Neural cell (in vitro differentiated cells): ENCODE results near the gene PCNX2. TPM values are rescaled to one million over a fixed set of nuclear protein-coding genes. Genes with fewer than 3 reads are reported as not detected.

Experiments used
- H2AFZ ChIP-seq: fragments of 200-600, 300-800 bp; sonication (generic), shearing (Covaris generic); 2 replicates; pipeline ENCODE4 v1.6.0; 2014; ENCODE audit warnings: low read depth, mild to moderate bottlenecking, antibody characterized with exemption, low read length, moderate library complexity
- H3F3A ChIP-seq: fragments of 200-600 bp; shearing (Covaris generic); 2 replicates; pipeline ENCODE4 v1.6.1; 2016; ENCODE audit warnings: mild to moderate bottlenecking, moderate library complexity, mixed read lengths, antibody characterized with exemption, low read length; ENCODE audit not compliant: insufficient read depth, poor library complexity, severe bottlenecking
- H3K27ac ChIP-seq: fragments of 200-600, 300-800 bp; sonication (generic), shearing (Covaris generic); 2 replicates; pipeline ENCODE4 v1.5.1; 2014; ENCODE audit warnings: mild to moderate bottlenecking, low read length, moderate library complexity
- H3K27me3 ChIP-seq: fragments of 300-800, 200-600 bp; sonication (generic), shearing (Covaris generic); 2 replicates; pipeline ENCODE4 v1.6.0; 2014; ENCODE audit warnings: mild to moderate bottlenecking, low read depth, low read length, moderate library complexity; ENCODE audit not compliant: insufficient read depth
- H3K36me3 ChIP-seq: fragments of 300-800, 200-600 bp; sonication (generic), shearing (Covaris generic); 2 replicates; pipeline ENCODE4 v1.5.1; 2014; ENCODE audit warnings: mild to moderate bottlenecking, antibody characterized with exemption, low read length, moderate library complexity; ENCODE audit not compliant: insufficient read depth
- H3K4me2 ChIP-seq: fragments of 300-800, 200-600 bp; sonication (generic), shearing (Covaris generic); 2 replicates; pipeline ENCODE4 v1.6.0; 2014; ENCODE audit warnings: mild to moderate bottlenecking, low read length
- H3K4me3 ChIP-seq: fragments of 300-800, 200-600 bp; sonication (generic), shearing (Covaris generic); 2 replicates; pipeline ENCODE4 v1.5.1; 2014; ENCODE audit warnings: mild to moderate bottlenecking, low read length, moderate library complexity
- H3K79me2 ChIP-seq: fragments of 200-600 bp; shearing (Covaris generic); replicated peaks from 2 replicates; pipeline ENCODE4 v1.6.0; 2014; ENCODE audit warnings: mild to moderate bottlenecking, low read length, moderate library complexity; ENCODE audit not compliant: insufficient read depth
- H3K9ac ChIP-seq: fragments of 300-800, 200-600 bp; sonication (generic), shearing (Covaris generic); 2 replicates; pipeline ENCODE4 v1.6.1; 2016; ENCODE audit warnings: mild to moderate bottlenecking, low read length, mixed read lengths
- H3K9me2 ChIP-seq: fragments of 200-600 bp; shearing (Covaris generic); 2 replicates; pipeline ENCODE4 v1.6.1; 2016; ENCODE audit warnings: mild to moderate bottlenecking, low read length, mixed read lengths; ENCODE audit not compliant: insufficient read depth
- H3K9me3 ChIP-seq: fragments of 200-600, 300-800 bp; sonication (generic), shearing (Covaris generic); 2 replicates; pipeline ENCODE4 v1.6.1; 2016; ENCODE audit warnings: mild to moderate bottlenecking, mixed run types, low read length, moderate library complexity, mixed read lengths
- H4K20me1 ChIP-seq: fragments of 200-600 bp; shearing (Covaris generic); 2 replicates; pipeline ENCODE4 v1.6.1; 2016; ENCODE audit warnings: mild to moderate bottlenecking, mixed run types; ENCODE audit not compliant: insufficient read depth
- CTCF ChIP-seq: fragments of 450-650 bp; IDR thresholded peaks from 2 replicates; pipeline ENCODE4 v1.5.1; 2014; ENCODE audit warnings: antibody characterized with exemption, mild to moderate bottlenecking, moderate library complexity; ENCODE audit not compliant: poor library complexity, severe bottlenecking
- EP300 ChIP-seq: fragments of 450-650 bp; conservative IDR thresholded peaks from 2 replicates; pipeline ENCODE4 v1.6.1; 2014; ENCODE audit warnings: antibody characterized with exemption, mild to moderate bottlenecking, moderate library complexity; ENCODE audit not compliant: poor library complexity, severe bottlenecking
- EZH2 ChIP-seq: fragments of 200-600, 300-800 bp; shearing (Covaris generic), sonication (generic); IDR thresholded peaks from 2 replicates; pipeline ENCODE4 v1.6.1; 2014; ENCODE audit warnings: antibody characterized with exemption, low read length, borderline replicate concordance, mild to moderate bottlenecking; ENCODE audit not compliant: insufficient read depth, poor library complexity, severe bottlenecking
- POLR2AphosphoS5 ChIP-seq: IDR thresholded peaks from 2 replicates; pipeline ENCODE4 v1.6.1; 2012
- RAD21 ChIP-seq: fragments of 450-650 bp; conservative IDR thresholded peaks from 2 replicates; pipeline ENCODE4 v1.6.1; 2014; ENCODE audit warnings: antibody characterized with exemption, mild to moderate bottlenecking, moderate library complexity
- REST ChIP-seq: IDR thresholded peaks from 2 replicates; pipeline ENCODE4 v1.6.1; 2012; ENCODE audit warnings: borderline replicate concordance
- TAF1 ChIP-seq: IDR thresholded peaks from 2 replicates; pipeline ENCODE4 v1.6.1; 2012; ENCODE audit warnings: low read depth
- polyA plus RNA-seq: library from polyadenylated mRNA; depleted of rRNA; stranded (reverse); fragments of >200 nt; gene quantifications from 2 replicates; pipeline ENCODE4 v1.2.3, GENCODE V29; 2014

Gene PCNX2
- polyA plus RNA-seq, 1 donor from 2014 or later: 17.2 TPM

- Histone ChIP-seq H3K4me2 (no peak overlapping the region), H3K79me2 (no peaks in the 10 kb centered on the region), H3K27ac (no peak overlapping the region), H3K4me3 (no peak overlapping the region), H3K36me3 (no peaks in the 10 kb centered on the region), H4K20me1 (no peaks in the 10 kb centered on the region), H3K9ac (no peak overlapping the region), H3K9me2 (no peaks in the 10 kb centered on the region), H3K27me3 (no peaks in the 10 kb centered on the region), H3K9me3 (no peaks in the 10 kb centered on the region), H2AFZ (no peak overlapping the region), H3F3A (no peaks in the 10 kb centered on the region)
- TF ChIP-seq CTCF: no peak
- TF ChIP-seq EZH2: no peak
- TF ChIP-seq TAF1: no peak
Observed at GRCh38 chr1:233209481-233209880, 86.0 kb downstream of the PCNX2 start.

GRCh38 chr1:233208687-233209086, 86.8 kb downstream of the PCNX2 start:
- Histone ChIP-seq H3K27me3 (no peaks in the 10 kb centered on the region), H3K4me2 (no peak overlapping the region), H2AFZ (no peak overlapping the region), H3K4me3 (no peak overlapping the region), H3K9me3 (no peaks in the 10 kb centered on the region), H3K36me3 (peaks cover 7% of the 10 kb centered on the region), H4K20me1 (no peaks in the 10 kb centered on the region), H3F3A (no peaks in the 10 kb centered on the region), H3K79me2 (no peaks in the 10 kb centered on the region), H3K9me2 (no peaks in the 10 kb centered on the region), H3K9ac (no peak overlapping the region), H3K27ac (no peak overlapping the region)
- no peak for TF ChIP-seq TAF1
- no peak for TF ChIP-seq EP300
- TF ChIP-seq POLR2AphosphoS5: no peak
- TF ChIP-seq CTCF: no peak
- no peak for TF ChIP-seq REST
- TF ChIP-seq RAD21: no peak
- no peak for TF ChIP-seq EZH2
